K562 (cell line): ENCODE measurements around the gene PRKCB. TPM values are rescaled to one million over a fixed set of nuclear protein-coding genes. Genes with fewer than 3 reads are reported as not detected.

Experiments used
- HLTF ChIP-seq: fragments of 450-650 bp; IDR thresholded peaks from 2 replicates; pipeline ENCODE4 v1.6.1; 2016
- MED1 ChIP-seq: sonication (generic); formaldehyde crosslinking; IDR thresholded peaks from 2 replicates; pipeline ENCODE4 v1.8.1; 2023; ENCODE audit warnings: missing genetic modification reagents, borderline replicate concordance
- MITF ChIP-seq: IDR thresholded peaks from 2 replicates; pipeline ENCODE4 v1.6.1; 2014; ENCODE audit warnings: antibody characterized with exemption
- MYC ChIP-seq, 2 experiments: fragments of 250-450 bp in 1 of 2; sonication (Bioruptor Pico) in 1 of 2; IDR thresholded peaks; 2 replicates each; pipeline versions ENCODE4 v1.5.1 to v1.6.1; 2012 to 2021; ENCODE audit warnings: low read depth in 2 of 2, borderline replicate concordance in 1 of 2, improper control_type of control experiment in 1 of 2, low read length in 1 of 2, mild to moderate bottlenecking in 1 of 2, moderate library complexity in 1 of 2
- NR2C2 ChIP-seq, 2 experiments: fragments of 200-800 bp in 1 of 2; sonication (Bioruptor generic) in 1 of 2; sonication (generic) in 1 of 2; formaldehyde crosslinking in 1 of 2; IDR thresholded peaks; 2 replicates each; pipeline versions ENCODE4 v1.6.1 to v1.8.0; 2016 to 2022; ENCODE audit warnings: mild to moderate bottlenecking in 1 of 2, missing compliant biosample characterization in 1 of 2, missing genetic modification characterization in 1 of 2, missing genetic modification reagents in 1 of 2
- ZBTB11 ChIP-seq, 3 experiments: fragments of 200-800 bp in 1 of 3; fragments of 250-450 bp in 1 of 3; fragments of 450-650 bp in 1 of 3; sonication (Bioruptor Pico) in 1 of 3; sonication (Bioruptor generic) in 1 of 3; formaldehyde crosslinking in 1 of 3; IDR thresholded peaks; 2 replicates each; pipeline versions ENCODE4 v1.6.1 to v1.8.0; 2016 to 2022; ENCODE audit warnings: mild to moderate bottlenecking in 2 of 3, missing genetic modification characterization in 2 of 3, missing compliant biosample characterization in 1 of 3, moderate library complexity in 1 of 3
- ZNF3 ChIP-seq: fragments of 250-450 bp; sonication (Bioruptor Pico); IDR thresholded peaks from 2 replicates; pipeline ENCODE4 v1.5.0; 2021; ENCODE audit warnings: mild to moderate bottlenecking, moderate library complexity
- ZNF785 ChIP-seq: fragments of 250-450 bp; sonication (Bioruptor Pico); IDR thresholded peaks from 2 replicates; pipeline ENCODE4 v1.4.0; 2020; ENCODE audit warnings: mild to moderate bottlenecking
- polyA plus RNA-seq, 8 experiments: library from polyadenylated mRNA; depleted of rRNA in 4 of 8; stranded (reverse) in 5 of 8; unstranded in 3 of 8; fragments of >200 nt; fragmentation: Nextera tagmentation in 2 of 8; fragmentation: Illumina TruSeq in 1 of 8; extraction: Ambion mirVana in 2 of 8; extraction: Trizol in 1 of 8; gene quantifications; 2 replicates each; pipeline versions ENCODE4 v1.2.1 to v1.2.3, GENCODE V29; 2011 to 2014; ENCODE audit warnings: inconsistent platforms in 1 of 8, missing spikeins in 1 of 8
- total RNA-seq, 7 experiments: library from RNA; depleted of rRNA in 6 of 7; stranded (reverse); fragments of >200 nt in 6 of 7; fragmentation: Illumina TruSeq in 2 of 7; extraction: Trizol in 2 of 7; gene quantifications; 2 replicates each; pipeline versions ENCODE4 v1.2.1 to v1.2.3, GENCODE V29; 2011 to 2021; ENCODE audit warnings: low replicate concordance in 1 of 7

PRKCB gene
- total and polyA plus RNA-seq, 9 of the 15 experiments (the other 6 are each of a cell fraction or from before 2014, with no cell fraction given): 49.9 to 276 (median 148) TPM

DNA sequence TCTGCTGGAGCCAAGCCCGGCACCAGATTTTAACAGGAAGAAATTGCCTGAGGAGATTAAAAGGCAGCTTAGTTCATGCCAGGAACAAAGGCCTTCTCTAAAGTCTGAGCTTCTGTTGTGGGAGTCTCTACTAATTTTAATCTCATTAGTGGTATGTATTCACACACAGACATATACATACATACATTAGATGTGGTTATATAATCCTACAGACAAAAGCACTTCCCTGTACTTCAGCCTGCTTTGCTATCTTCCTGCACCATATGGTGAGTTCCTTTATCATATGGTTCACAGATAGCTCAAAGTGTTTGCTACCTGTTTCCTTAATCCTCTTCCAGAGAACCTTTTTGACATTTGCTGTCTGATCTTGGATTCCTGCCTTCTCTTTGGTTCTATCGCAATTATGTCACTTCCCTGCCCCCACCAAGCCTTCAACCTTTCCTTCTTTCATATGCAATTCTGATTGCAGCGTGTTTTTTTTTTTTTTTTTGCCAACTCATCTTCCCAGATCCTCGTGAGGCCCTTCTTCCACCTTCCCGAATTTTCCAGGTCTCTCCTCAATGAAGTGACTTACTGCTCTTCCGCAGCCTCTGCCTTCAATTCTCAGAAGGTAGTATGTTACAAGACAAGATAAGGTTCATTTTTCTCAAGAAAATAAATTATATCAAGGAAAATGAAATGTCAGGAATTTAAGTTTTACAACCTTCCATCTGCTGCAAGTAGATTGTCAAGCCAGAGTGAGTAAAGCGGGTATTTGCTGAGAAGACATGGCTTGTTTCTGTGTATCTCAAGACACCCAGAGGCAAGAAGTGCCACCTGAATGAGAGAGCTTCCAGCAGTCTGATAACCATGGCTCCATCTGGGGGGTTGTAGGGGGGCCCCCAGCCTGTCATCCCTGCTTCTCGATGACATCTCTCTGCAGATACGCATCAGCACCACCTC lies 300.1 kb downstream of the PRKCB start (continued):
- TF ChIP-seq MITF (no peak), ZBTB11 (CRISPR knock-in tag; IDR thresholded peaks at IDR 0.05) (0 out of 6 replicates have a peak, but pooled peaks of 1 of the 3 experiments have one; percentile 61), MYC (IDR thresholded peaks at IDR 0.05; ENCODE audit: low read depth, low read length) (no peak), MYC (CRISPR knock-in tag; IDR thresholded peaks at IDR 0.05; ENCODE audit: borderline replicate concordance, low read depth) (no peak), ZNF3 (CRISPR knock-in tag) (no peak), MED1 (CRISPR knock-in tag) (no peak), HLTF (peak; percentile 98), ZNF785 (no peak), NR2C2 (CRISPR knock-in tag; IDR thresholded peaks at IDR 0.05) (no peak), NR2C2 (tag; IDR thresholded peaks at IDR 0.05) (no peak; the same call in 1 of the 2 replicates)
